Stromal cell of bone marrow (primary cell): Measurements from ENCODE around the gene MBTD1.
"Not testable (repeated sequence)": the region's sequence is repeated elsewhere in the genome, so short reads cannot be mapped to it uniquely, and the experiment has no call there.

ENCODE experiments used
- DNase-seq: peaks from one replicate; pipeline ENCODE4 v3.0.0-alpha.2; 2012; ENCODE audit warnings: low read depth

The MBTD1 gene

GRCh38 chr17:51259564-51260236 lies at the start of gene MBTD1:
MBTD1 (minus strand) TSS chr17:51260049; CDS start chr17:51225161, 34,888 bp downstream.
- peak; percentile 91 for DNase-seq

GRCh38 chr17:51305182-51305581 lies 45.3 kb upstream of the MBTD1 start:
- no peak for DNase-seq

GRCh38 chr17:51299859-51300258 lies 40.0 kb upstream of the MBTD1 start:
- DNase-seq = no peak

GRCh38 chr17:51298508-51299371 lies 38.9 kb upstream of the MBTD1 start:
- peak; percentile 27 for DNase-seq

- DNase-seq = not testable (repeated sequence)
Measured at GRCh38 chr17:51294338-51294737, 34.5 kb upstream of the MBTD1 start.

GRCh38 chr17:51289696-51290111 lies 29.9 kb upstream of the MBTD1 start:
- no peak for DNase-seq

- DNase-seq = no peak
Measured at GRCh38 chr17:51287412-51287811, 27.6 kb upstream of the MBTD1 start.

GRCh38 chr17:51279183-51279582 lies 19.3 kb upstream of the MBTD1 start:
- no peak for DNase-seq

- peak; percentile 57 for DNase-seq
Measured at GRCh38 chr17:51275381-51275780, 15.5 kb upstream of the MBTD1 start.

- DNase-seq = no peak
Measured at GRCh38 chr17:51272812-51273211, 13.0 kb upstream of the MBTD1 start.

- DNase-seq = no peak
Measured at GRCh38 chr17:51270636-51271035, 10.8 kb upstream of the MBTD1 start.

- DNase-seq = no peak
Measured at GRCh38 chr17:51269991-51270390, 10.1 kb upstream of the MBTD1 start.

- not testable (repeated sequence) for DNase-seq
Measured at GRCh38 chr17:51264466-51264865, 4.6 kb upstream of the MBTD1 start.

GRCh38 chr17:51263006-51263405 lies 3.2 kb upstream of the MBTD1 start:
- DNase-seq = no peak

- no peak for DNase-seq
Measured at GRCh38 chr17:51261024-51261963, 1.4 kb upstream of the MBTD1 start.

- DNase-seq = peak; percentile 94
Measured at GRCh38 chr17:51260237-51261023, 581 bp upstream of the MBTD1 start, which contains the start of gene UTP18. UTP18 (plus strand) TSS chr17:51260546; CDS start chr17:51260585, 39 bp downstream.

- no peak for DNase-seq
Measured at GRCh38 chr17:51258756-51259563, 889 bp downstream of the MBTD1 start.

- DNase-seq = no peak
Measured at GRCh38 chr17:51257150-51258081, 2.4 kb downstream of the MBTD1 start.

- no peak for DNase-seq
Measured at GRCh38 chr17:51256101-51256500, 3.7 kb downstream of the MBTD1 start.
